Activated naive CD8-positive, alpha-beta T cell treated with anti-CD3 and anti-CD28 coated beads for 36 hours (primary cell): Measurements from ENCODE around the gene COL20A1. TPM values are rescaled to one million over a fixed set of nuclear protein-coding genes. Genes with fewer than 3 reads are reported as not detected.

Experiments
- DNase-seq: peaks from one replicate; pipeline ENCODE4 v3.0.0; 2021
- H3K27ac Mint-ChIP-seq: one replicate; pipeline ENCODE4 v1.8.0; 2022; ENCODE audit warnings: mild to moderate bottlenecking, moderate library complexity, mixed read lengths
- H3K27me3 Mint-ChIP-seq: one replicate; pipeline ENCODE4 v1.8.0; 2022; ENCODE audit warnings: mild to moderate bottlenecking, mixed read lengths
- H3K36me3 Mint-ChIP-seq: one replicate; pipeline ENCODE4 v1.8.0; 2021; ENCODE audit warnings: mild to moderate bottlenecking, mixed read lengths
- H3K4me1 Mint-ChIP-seq: one replicate; pipeline ENCODE4 v1.8.0; 2021; ENCODE audit warnings: mixed read lengths
- H3K4me3 Mint-ChIP-seq: one replicate; pipeline ENCODE4 v1.8.0; 2022; ENCODE audit warnings: mild to moderate bottlenecking, moderate library complexity, mixed read lengths
- H3K9me3 Mint-ChIP-seq: one replicate; pipeline ENCODE4 v1.8.0; 2022; ENCODE audit warnings: mixed read lengths
- total RNA-seq, 2 experiments: library from RNA; stranded (reverse); gene quantifications; one replicate each; pipeline ENCODE4 v1.2.3, GENCODE V29; 2021

The COL20A1 gene
- total RNA-seq, 2 experiments from 2014 or later: 0.08 TPM; not detected in 1

DNA sequence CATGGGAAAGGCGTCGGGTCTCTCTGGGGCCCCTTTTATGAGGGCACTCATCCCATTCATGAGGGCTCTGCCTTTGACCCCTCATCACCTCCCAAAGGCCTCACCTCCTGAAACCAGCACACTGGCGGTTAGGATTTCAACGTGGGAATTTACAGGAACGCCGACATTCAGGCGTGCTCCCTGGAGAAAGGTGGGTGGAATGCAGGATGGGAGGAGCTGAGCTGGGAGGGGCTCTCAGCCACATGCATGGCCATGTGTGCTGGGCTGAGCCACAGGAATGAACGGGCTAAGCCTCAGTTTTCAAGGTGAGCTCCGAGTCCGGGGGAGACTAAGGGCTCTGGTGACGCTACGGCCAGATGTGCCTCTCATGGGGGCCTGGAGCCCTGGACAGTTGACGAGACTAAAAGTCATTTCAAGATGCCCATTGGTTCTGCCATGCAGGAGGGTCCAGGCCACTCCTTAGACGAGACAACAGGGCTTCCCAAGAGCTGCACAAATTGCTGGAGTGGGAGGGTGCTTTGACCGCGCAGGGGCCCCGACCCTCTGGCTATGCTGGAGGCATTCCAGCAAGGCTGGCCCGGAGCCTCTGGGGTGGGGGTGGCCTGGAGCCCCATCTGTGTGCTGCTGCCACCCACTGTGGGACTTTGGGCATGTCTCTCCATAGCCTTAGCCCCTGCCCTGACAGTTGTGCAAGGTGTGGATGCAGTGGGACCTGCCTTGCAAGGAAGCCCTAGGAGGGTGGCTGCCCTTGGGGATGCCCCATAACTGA lies 24.1 kb upstream of the COL20A1 start:
- peaks cover 16% of the 10 kb centered on the region for H3K27me3 Mint-ChIP-seq
- H3K9me3 Mint-ChIP-seq: no peaks in the 10 kb centered on the region
- H3K4me3 Mint-ChIP-seq: no peak overlapping the region
- DNase-seq: no peak
- peaks cover 9% of the 10 kb centered on the region for H3K4me1 Mint-ChIP-seq
- H3K36me3 Mint-ChIP-seq: no peaks in the 10 kb centered on the region
- no peak overlapping the region for H3K27ac Mint-ChIP-seq

GRCh38 chr20:63269724-63270123 lies 23.3 kb upstream of the COL20A1 start:
- Mint-ChIP-seq H3K27me3 (peaks cover 10% of the 10 kb centered on the region), H3K36me3 (no peaks in the 10 kb centered on the region), H3K27ac (no peak overlapping the region), H3K4me3 (no peak overlapping the region), H3K4me1 (peaks cover 16% of the 10 kb centered on the region), H3K9me3 (no peaks in the 10 kb centered on the region)
- DNase-seq: no peak

DNA sequence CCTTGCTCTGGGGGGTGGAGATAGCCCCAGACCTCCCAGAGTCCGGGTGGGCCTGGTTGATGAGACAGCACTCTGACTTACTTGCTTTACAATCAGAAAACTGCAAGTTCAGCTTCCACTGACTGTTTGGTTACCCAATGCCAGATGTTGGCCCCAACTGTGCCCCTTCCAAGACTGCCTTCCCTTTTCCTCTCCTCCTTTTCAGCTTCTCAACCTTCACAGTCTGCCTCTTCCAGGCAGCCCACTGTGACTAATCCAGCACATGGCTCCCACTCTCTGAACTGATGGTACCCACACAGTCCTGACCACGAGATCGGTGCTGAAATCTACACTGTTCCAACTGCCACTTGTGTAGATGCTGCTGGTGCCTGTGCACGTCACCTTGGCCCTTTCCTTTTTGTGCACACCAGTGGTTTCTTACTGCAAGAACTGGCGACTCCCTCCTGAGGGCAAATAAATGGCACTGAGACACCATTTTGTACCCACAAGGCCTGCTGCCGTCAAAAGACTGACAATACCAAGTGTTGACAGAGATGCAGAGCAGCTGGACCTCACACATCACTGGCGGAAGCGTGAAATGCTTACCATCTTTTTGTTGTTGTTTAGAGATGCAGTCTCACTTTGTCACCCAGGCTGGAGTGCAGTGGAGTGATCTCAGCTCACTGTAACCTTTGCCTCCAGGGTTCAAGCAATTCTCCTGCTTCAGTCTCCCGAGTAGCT lies 22.2 kb upstream of the COL20A1 start:
- Mint-ChIP-seq H3K4me1 (peaks cover 17% of the 10 kb centered on the region), H3K27ac (no peak overlapping the region), H3K36me3 (no peaks in the 10 kb centered on the region), H3K9me3 (no peaks in the 10 kb centered on the region), H3K4me3 (peak overlapping the region; percentile 83), H3K27me3 (peaks cover 5% of the 10 kb centered on the region)
- DNase-seq: no peak

DNA sequence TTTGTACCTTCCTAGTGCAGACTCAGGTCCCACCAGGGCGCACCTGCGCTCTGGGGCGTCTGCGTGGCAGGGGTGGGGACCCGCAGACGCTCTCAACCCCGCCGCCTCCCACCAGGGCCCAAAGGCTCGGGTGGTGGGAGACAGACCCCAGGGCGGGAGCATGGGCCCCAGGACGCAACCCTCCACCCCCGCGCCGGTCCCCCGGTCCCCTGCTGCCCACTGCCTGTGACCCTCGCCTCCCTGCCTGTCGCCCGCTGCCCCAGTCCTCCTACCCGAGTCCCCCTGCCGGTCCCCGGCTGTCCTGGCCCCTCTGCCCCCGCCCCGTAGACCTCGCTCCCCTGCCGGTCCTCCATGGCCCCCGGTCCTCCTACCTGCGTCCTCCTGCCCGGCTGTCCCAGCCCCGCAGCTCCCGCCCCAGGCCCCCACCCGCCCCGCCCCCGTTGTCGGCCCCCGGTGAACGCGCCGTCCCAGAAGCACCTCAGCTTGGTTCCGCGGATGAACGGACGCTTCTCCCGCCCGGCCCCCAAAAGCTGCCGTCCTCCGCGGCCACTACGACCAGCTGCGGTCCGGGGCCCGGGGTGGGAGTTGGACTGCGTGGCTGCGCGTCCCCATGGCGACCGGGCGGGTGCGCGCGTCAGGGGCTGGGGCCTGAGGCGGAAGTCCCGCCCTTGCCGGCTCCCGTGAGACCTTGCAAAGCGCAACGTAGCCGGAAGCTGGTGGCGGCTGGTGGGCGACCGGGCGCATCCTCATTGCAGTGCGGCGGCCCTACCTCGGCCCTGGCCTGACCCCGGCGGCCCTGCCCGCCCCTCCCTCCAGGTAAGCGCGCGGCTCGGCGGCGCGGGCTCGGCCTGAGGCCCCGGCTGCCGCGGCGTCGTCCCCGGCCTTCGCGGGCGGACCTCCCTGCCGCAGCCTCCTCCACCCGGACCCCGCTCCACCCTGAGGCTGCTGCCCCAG lies 20.6 kb upstream of the COL20A1 start, which contains the start of gene ARFGAP1:
Gene ARFGAP1, plus strand, starts transcription at position 709 of the 954 bp plus-strand sequence. CDS start 2,768 bp downstream, outside the sequence.
- Mint-ChIP-seq H3K9me3 (no peaks in the 10 kb centered on the region), H3K4me3 (peak within 1 kb of the TSS; percentile 90), H3K36me3 (no peaks in the 10 kb centered on the region), H3K4me1 (peaks cover 17% of the 10 kb centered on the region), H3K27me3 (no peaks in the 10 kb centered on the region), H3K27ac (peak within 1 kb of the TSS; percentile 72)
- peak; percentile 93 for DNase-seq

- Mint-ChIP-seq H3K36me3 (no peaks in the 10 kb centered on the region), H3K4me3 (peak overlapping the region; percentile 90)
Measured at GRCh38 chr20:63273059-63273579, 19.9 kb upstream of the COL20A1 start.

GRCh38 chr20:63273635-63274380 lies 19.2 kb upstream of the COL20A1 start:
- DNase-seq: no peak
- H3K4me3 Mint-ChIP-seq: peak overlapping the region; percentile 90
- H3K9me3 Mint-ChIP-seq: no peaks in the 10 kb centered on the region
- no peaks in the 10 kb centered on the region for H3K36me3 Mint-ChIP-seq
- H3K4me1 Mint-ChIP-seq: peaks cover 17% of the 10 kb centered on the region
- H3K27ac Mint-ChIP-seq: peak overlapping the region; percentile 72
- H3K27me3 Mint-ChIP-seq: no peaks in the 10 kb centered on the region

More at GRCh38 chr20:63273059-63273579, 19.9 kb upstream of the COL20A1 start:
- no peak for DNase-seq
- Mint-ChIP-seq H3K4me1 (peaks cover 17% of the 10 kb centered on the region), H3K27ac (peak overlapping the region; percentile 72), H3K9me3 (no peaks in the 10 kb centered on the region), H3K27me3 (no peaks in the 10 kb centered on the region)

- no peaks in the 10 kb centered on the region for H3K36me3 Mint-ChIP-seq
- no peak for DNase-seq
- no peaks in the 10 kb centered on the region for H3K27me3 Mint-ChIP-seq
- peak overlapping the region; percentile 54 for H3K4me3 Mint-ChIP-seq
- H3K4me1 Mint-ChIP-seq: peaks cover 17% of the 10 kb centered on the region
- no peak overlapping the region for H3K27ac Mint-ChIP-seq
- no peaks in the 10 kb centered on the region for H3K9me3 Mint-ChIP-seq
Measured at GRCh38 chr20:63274381-63275228, 18.4 kb upstream of the COL20A1 start.

GRCh38 chr20:63275825-63276224 lies 17.2 kb upstream of the COL20A1 start:
- no peaks in the 10 kb centered on the region for H3K27me3 Mint-ChIP-seq
- DNase-seq: no peak
- H3K9me3 Mint-ChIP-seq: no peaks in the 10 kb centered on the region
- H3K36me3 Mint-ChIP-seq: no peaks in the 10 kb centered on the region
- no peak overlapping the region for H3K4me3 Mint-ChIP-seq
- H3K27ac Mint-ChIP-seq: no peak overlapping the region
- peaks cover 17% of the 10 kb centered on the region for H3K4me1 Mint-ChIP-seq

DNA sequence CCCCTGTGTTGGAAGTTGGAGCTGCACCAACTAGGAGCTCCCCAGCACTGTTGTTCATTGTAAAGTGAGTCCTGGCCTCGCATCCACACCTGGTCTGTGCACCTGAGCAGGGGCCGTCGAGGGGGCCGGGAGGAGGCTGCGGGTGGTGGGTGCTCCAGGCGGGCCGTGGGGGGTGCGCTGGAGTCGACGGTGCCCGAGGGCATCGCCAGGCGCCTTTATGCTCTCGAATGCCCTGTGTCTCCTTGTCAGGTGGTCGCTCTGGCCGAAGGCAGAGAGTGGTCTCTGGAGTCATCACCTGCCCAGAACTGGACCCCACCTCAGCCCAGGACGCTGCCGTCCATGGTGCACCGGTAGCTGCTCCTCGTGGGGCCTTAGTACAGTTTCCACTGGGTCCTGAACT lies 16.0 kb upstream of the COL20A1 start:
- Mint-ChIP-seq H3K4me3 (no peak overlapping the region), H3K27ac (no peak overlapping the region), H3K36me3 (no peaks in the 10 kb centered on the region), H3K27me3 (no peaks in the 10 kb centered on the region), H3K9me3 (no peaks in the 10 kb centered on the region), H3K4me1 (peaks cover 11% of the 10 kb centered on the region)
- DNase-seq: no peak

DNA sequence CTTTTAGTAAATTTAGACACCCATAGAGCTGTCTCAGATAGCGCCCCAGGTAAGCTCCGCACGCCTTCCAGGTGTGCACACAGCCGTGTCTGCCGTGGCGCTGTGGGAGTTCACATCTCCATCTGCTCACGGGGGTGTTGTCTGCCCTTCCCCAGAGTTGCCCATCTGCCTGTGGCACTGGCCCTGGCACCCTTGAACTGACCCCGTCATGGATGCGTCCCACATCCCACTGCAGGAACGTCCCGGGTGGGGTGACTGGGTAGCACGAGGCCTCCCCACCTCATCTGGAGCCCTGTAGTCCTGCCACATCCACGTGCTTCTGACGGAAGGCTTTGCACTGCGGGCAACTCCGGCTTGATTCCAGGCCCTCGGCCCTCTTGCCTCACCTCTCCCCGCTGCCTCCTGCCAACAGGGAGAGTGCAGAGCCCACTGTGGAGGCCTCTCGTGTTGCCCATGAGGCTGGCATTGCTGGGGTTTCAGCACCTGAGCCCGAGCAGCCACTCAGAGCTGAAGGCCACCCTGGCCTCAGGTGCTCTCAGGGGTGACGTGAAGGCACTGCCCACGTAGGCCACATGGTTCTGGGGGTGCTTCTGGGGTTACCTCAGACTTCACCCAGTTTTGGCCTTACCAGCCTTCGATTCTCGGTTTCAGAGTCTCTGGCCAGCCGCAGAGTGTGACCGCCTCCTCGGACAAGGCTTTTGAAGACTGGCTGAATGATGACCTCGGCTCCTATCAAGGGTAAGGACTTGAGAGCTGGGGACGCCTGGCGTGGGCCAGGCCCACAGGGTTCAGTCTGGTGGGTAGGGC lies 15.3 kb upstream of the COL20A1 start:
- H3K4me1 Mint-ChIP-seq: peaks cover 11% of the 10 kb centered on the region

DNA sequence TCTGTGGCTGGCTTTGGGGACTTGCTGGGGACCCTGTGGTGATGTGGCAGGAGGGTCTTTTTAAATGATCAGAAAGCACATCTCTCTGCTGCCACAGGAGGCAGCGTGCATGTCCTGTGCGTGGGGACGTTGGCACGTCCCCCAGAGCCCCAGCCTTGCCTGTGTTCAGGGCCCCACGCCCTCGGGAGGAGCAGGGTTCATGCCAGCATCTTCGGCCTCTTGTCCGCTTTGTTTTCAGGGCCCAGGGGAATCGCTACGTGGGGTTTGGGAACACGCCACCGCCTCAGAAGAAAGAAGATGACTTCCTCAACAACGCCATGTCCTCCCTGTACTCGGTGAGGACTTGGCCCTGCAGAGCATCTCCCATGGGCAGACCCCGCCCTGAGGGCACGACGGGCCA lies 14.3 kb upstream of the COL20A1 start:
- H3K36me3 Mint-ChIP-seq: no peaks in the 10 kb centered on the region
- H3K27me3 Mint-ChIP-seq: no peaks in the 10 kb centered on the region
- no peaks in the 10 kb centered on the region for H3K9me3 Mint-ChIP-seq
- H3K27ac Mint-ChIP-seq: no peak overlapping the region
- no peak for DNase-seq
- H3K4me1 Mint-ChIP-seq: peaks cover 9% of the 10 kb centered on the region
- no peak overlapping the region for H3K4me3 Mint-ChIP-seq

More for the DNA sequence above, 15.3 kb upstream of the COL20A1 start:
- Mint-ChIP-seq H3K4me3 (no peak overlapping the region), H3K27ac (no peak overlapping the region), H3K36me3 (no peaks in the 10 kb centered on the region), H3K27me3 (no peaks in the 10 kb centered on the region), H3K9me3 (no peaks in the 10 kb centered on the region)
- no peak for DNase-seq

DNA sequence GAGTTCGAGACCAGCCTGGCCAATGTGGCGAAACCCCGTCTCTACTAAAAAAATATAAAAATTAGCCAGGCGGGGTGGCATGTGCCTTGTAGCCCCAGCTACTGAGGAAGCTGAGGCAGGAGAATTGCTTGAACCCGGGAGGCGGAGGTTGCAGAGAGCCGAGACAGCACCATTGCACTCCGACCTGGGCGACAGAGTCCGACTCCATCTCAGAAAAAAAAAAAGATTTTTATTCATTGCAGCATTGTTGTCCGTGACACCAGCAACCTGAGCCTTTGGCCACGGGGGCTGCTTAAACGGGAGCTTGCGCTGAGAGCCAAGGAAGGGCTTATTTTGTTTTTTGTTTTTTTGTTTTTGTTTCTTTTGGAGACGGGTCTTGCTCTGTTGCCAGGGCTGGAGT lies 13.1 kb upstream of the COL20A1 start:
- Mint-ChIP-seq H3K9me3 (no peaks in the 10 kb centered on the region), H3K36me3 (no peaks in the 10 kb centered on the region), H3K4me1 (no peaks in the 10 kb centered on the region), H3K27ac (no peak overlapping the region), H3K4me3 (no peak overlapping the region), H3K27me3 (no peaks in the 10 kb centered on the region)
- no peak for DNase-seq

GRCh38 chr20:63280371-63280770 lies 12.6 kb upstream of the COL20A1 start:
- DNase-seq: no peak
- no peaks in the 10 kb centered on the region for H3K27me3 Mint-ChIP-seq
- no peaks in the 10 kb centered on the region for H3K9me3 Mint-ChIP-seq
- no peaks in the 10 kb centered on the region for H3K4me1 Mint-ChIP-seq
- H3K4me3 Mint-ChIP-seq: no peak overlapping the region
- peak overlapping the region; percentile 56 for H3K27ac Mint-ChIP-seq
- no peaks in the 10 kb centered on the region for H3K36me3 Mint-ChIP-seq
